Upper lobe of left lung (tissue), 4 donors: Measurements from ENCODE around the gene DAPK3.
A peak's percentile ranks its signal among the peaks of the same experiment; 100 is the strongest.

Experiments
- POLR2A ChIP-seq, 4 donors: fragments of 450-650 bp; IDR thresholded peaks; one replicate each; pipeline ENCODE4 v1.5.1; 2016 to 2017; ENCODE audit warnings: antibody characterized with exemption in 4 of 4, mild to moderate bottlenecking in 2 of 4
- TF ChIP-seq, protein P1 (sequence below), 6 experiments: fragments of 450-650 bp in 4 of 6; fragments of 200-600 bp in 2 of 6; sonication (generic) in 2 of 6; IDR thresholded peaks; one replicate each; pipeline ENCODE4 v1.5.1; 2016 to 2019; ENCODE audit warnings: antibody characterized with exemption in 6 of 6

DNA sequence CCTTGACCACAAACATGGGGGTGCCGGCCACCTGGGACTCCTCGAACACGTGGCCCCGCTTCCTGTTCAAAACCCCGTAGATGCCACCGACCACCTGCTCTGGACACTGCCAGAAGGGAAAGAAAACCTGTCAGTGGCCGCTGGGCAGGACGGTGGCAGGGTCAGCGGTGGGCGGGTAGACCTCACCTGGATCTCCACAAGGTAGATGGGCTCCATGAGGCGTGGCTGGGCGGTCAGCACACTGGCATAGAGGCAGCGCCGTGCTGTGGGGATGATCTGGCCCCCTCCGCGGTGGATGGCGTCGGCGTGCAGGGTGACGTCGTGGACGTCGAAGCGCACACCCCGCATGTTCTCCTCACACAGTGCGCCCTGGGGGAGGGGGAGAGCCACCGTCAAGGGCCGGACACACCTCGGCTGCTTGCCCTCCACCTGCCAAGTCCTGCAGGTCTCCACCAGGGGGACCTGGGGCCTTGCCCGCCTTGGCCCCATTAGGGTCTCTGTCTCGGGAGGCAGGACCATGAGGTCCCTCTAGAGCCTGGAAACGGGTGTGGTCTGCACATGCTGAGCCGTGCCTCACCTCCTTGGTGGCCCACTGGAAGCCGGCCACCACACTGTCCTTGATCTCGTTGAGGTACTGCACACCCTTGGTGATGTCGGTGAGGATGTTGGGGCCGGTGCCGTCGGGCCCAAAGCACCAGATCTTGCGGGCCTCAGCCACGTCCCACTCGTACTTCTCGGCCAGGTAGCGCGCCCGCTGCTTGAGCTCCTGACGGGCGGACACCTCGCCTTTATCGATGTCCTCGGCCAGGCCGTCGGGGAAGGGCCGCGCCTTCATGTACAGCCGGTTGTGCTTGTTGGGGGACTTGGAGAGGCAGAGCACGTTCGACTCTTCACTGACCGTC is 6.6 kb upstream of the DAPK3 start:
- TF ChIP-seq, protein P1, sequence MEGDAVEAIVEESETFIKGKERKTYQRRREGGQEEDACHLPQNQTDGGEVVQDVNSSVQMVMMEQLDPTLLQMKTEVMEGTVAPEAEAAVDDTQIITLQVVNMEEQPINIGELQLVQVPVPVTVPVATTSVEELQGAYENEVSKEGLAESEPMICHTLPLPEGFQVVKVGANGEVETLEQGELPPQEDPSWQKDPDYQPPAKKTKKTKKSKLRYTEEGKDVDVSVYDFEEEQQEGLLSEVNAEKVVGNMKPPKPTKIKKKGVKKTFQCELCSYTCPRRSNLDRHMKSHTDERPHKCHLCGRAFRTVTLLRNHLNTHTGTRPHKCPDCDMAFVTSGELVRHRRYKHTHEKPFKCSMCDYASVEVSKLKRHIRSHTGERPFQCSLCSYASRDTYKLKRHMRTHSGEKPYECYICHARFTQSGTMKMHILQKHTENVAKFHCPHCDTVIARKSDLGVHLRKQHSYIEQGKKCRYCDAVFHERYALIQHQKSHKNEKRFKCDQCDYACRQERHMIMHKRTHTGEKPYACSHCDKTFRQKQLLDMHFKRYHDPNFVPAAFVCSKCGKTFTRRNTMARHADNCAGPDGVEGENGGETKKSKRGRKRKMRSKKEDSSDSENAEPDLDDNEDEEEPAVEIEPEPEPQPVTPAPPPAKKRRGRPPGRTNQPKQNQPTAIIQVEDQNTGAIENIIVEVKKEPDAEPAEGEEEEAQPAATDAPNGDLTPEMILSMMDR (IDR thresholded peaks at IDR 0.05): peak in 2 of 6 experiments; percentile 5 to 26
- TF ChIP-seq POLR2A (IDR thresholded peaks at IDR 0.05): no peak
